Measurements from ENCODE around the gene ROR1.
A peak's percentile ranks its signal among the peaks of the same experiment; 100 is the strongest.
"Not testable (repeated sequence)": the region's sequence is repeated elsewhere in the genome, so short reads cannot be mapped to it uniquely, and the experiment has no call there.

Gene ROR1

DNA sequence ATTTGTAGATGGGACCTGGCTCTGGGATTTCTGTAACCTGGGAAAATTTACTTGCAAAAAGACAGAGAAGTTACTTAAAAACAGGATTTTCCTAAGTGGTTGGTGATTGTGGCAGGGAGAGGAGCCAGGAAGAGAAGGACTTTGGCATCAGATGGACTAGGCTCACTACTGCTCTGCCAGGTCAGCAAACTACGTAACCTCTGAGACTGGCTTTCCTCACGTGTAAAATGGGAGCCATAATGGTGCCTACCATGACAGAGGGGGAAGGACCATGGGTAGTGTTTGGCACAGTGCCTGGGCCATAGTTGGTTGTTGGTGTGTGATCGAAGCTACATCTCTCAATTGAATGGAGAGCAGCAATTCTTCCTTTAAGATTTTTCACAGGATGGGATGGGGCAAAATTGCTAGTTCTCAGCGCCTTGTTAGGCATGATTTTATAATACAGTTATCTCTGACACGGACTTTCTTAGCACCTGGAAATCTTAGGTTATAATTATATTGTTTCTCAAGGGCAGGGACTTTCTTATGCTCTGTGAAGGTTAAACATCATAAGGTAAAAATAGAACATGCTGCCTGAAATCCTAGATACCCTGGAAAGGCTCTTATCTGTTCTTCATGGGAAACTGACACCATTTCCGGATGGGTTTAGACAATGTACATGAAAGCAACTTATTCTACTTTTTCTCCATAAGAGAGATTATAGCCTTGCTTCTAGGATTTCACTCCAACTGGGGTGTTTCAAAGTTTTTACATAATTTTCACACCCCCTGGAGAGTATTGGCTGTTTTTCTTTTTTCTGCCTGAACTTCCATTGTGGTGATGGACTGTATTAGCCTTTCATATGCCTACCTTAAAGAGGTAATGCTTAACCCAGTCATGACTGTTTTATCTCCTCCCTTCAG lies 10.9 kb downstream of the ROR1 start:
- no peak for DNase-seq
- intact Hi-C loops (cut with DNase I) = no loop called here

DNA sequence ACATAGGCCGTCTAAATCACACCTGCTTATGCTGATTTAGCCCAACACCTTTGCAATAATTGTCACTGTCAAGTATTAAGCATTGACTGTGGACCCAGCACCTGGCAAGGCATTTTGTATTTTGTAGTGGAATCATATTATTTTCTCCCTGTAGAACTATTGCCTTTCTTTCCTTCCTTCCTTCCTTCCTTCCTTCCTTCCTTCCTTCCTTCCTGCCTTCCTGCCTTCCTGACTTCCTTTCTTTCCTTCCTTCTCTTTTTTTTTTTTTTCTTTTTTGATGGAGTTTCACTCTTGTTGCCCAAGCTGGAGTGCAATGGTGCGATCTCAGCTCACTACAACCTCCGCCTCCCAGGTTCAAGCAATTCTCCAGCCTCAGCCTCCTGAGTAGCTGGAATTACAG lies 13.5 kb downstream of the ROR1 start:
- intact Hi-C loops (cut with DNase I); DNase-seq: not testable (repeated sequence)

DNA sequence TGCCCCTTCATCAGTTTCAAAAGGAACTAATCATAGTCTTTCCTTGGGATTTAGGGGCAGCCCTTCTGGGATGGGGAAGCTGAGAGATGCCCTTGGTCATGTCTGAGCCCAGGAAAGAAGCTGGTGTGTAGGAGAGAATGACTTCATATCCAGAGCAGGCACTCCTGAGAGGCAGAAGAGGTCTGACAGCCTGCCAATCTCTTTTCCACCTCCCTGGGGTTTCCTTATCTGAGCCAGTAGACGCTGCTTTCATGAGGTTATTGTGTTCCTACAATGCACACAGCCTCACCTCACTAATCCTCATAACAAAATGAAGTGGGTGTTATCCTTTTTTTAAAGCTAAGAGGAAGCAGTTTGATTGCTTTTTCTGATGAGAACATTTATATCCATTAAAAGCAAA lies 14.1 kb downstream of the ROR1 start:
- peak in 10 of 42 donors; percentile 9 to 60 (median 22) for DNase-seq
- intact Hi-C loops (cut with DNase I) = no loop called here

DNA sequence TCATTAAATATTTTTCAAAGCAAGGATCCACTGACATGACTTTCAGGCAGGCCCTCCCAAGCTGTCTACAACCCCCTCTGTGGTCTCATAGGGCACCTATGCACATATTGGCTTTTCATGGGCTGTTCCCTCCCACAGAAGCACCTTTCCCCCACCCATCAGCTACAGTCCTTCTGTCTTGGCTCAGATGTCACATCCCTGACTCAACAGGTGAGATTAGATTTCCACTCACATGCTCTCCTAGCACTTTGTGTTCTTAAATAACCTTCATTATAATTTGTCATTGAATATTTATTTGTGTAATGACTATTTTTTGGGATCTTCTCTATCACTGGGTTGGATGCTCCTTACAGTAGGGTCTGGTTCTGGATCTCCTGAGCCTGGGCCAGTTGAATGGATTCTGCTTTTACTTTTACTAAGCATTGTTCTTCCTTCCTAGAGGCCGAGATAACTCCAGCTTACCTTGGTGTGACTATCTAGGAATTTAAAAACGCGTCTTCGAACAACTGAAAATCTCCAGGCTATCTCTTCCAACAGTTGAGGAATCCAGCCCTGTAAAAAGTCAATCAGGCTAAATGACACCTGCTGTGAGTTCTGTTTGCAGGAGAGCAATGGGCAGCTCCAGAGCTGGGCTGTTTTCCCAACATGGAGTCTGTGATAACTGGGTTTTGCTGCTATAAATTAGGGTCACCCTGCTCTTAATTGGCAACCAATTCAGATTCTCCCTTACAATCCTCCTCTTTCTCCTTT lies 16.2 kb downstream of the ROR1 start:
- DNase-seq = no peak
- intact Hi-C loops (cut with DNase I) = no loop called here

DNA sequence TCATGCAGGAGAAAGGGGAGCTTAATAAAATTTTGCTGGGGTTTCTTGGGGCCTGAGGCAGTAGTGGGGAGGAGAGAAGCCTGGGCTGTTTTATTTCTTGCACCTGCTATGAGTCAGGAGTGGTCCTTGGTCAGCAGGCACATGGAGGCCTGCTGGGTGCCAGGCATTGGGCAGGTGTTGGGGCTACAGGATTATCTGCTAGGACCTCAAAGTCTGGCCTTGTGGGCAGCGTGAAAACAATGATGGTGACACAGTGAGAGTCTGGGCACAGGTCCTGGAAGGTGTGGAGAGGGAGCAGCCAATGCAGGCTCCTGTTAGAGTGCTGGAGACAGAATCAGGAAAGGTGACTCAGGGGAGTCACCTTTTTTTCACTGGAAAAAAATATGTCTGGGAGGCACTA lies 17.2 kb downstream of the ROR1 start:
- intact Hi-C loops (cut with DNase I) = no loop called here
- DNase-seq = no peak

DNA sequence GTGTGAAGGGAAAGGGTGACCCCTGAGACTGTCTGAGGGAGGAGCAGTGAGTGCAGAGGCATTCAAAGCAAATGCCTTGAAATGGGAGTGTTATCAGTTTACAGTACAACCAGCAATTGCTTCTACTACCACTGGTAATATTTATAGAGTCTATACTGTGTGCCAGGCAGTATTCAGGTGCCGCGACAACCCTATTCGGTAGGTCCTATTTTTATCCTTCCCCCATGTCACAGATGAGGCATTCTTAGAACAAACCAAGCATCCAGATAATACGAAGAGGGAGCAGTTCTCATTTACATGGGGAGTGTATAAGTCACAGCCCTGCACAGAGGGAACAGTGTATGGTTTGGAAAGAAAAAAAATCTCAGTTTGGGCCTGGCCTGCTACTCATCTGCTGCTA lies 18.3 kb downstream of the ROR1 start:
- intact Hi-C loops (cut with DNase I) = no loop called here
- no peak for DNase-seq

DNA sequence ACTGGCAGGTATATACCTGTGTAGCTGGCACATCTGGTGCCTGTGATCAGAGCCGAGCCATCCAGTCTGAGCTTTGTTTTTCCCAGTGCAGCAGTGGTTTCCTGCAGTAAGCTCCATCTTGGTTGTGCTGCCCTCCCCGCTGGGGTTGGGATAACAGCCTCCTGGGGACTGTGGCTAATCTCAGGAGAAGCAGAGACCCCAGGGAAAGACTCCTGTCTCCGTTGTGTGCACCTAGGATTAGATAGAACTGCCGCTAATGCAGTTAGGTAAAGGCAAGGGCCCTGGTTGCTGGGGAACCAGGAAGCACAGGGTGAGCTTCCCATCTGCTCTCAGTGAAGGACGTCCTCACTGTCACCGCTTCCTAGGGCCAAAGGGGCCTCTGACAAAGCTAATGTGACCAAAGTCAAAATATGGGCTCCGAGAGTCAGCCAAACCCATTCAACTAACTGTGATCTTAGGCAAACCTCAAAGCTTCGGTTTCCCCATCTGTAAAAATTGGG lies 20.0 kb downstream of the ROR1 start:
- intact Hi-C loops (cut with DNase I) = no loop called here
- no peak for DNase-seq

DNA sequence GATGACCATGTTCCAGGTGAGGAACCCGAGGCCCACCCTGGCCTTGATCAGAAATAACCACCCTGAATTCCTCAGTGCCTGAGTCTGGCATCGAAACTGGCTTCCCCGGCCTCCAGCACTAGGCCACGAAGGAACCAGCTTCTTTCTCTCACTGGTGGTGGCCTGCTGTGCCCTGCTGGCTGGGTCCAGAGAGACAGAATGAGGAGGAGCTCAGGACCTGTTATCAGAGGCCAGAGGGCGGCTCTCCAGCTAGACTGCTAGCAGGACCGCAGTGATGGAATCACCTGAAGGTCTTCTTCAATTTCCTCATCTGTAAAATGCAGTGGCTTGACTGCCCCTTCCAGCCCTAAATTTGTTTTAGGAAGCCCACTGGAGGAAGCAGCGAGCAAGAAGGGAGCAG lies 20.5 kb downstream of the ROR1 start:
- intact Hi-C loops (cut with DNase I) = no loop called here

DNA sequence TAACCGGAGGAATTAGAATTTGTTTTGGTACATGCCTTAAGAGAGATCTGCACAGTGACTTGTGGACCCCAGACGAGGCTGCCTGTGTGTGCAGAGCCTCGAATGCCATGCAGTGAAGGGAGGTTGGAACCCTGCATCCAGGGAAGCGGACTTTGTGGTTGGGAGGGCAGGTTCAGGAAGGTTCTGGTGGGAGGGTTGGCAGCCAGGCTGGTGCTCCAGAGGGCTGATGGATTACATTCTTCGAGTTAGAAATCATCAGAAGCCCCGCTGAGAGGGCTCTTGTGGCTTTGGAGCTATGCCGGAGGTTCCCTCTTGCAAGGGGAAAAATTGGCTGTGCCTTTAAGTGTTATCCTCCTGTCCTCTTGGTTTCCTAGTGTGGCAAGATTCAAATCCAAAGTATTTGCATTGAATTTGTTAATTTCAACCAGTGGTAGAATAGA lies 21.1 kb downstream of the ROR1 start:
- no peak for DNase-seq
- intact Hi-C loops (cut with DNase I) = no loop called here

More for the DNA sequence above, 20.5 kb downstream of the ROR1 start:
- no peak for DNase-seq

DNA sequence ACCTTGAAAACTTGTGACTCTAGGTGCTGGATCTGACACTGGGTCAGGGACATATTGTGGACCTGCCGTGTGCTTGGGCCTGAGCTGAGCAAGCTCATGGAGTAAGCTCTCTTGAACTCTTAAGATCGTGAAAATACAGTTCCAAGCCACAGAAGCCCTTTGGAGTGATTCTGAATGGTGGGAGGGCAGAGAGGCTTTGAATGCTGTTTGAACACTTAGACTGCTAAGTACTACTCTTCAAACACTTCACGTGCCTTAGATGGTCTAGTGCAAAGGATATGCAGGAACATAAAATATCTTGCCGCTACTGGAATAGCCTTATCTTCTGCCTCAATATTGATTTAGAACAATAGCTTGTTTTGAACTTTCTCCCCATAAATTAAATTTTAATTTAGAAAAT lies 21.6 kb downstream of the ROR1 start:
- intact Hi-C loops (cut with DNase I) = no loop called here
- no peak for DNase-seq

DNA sequence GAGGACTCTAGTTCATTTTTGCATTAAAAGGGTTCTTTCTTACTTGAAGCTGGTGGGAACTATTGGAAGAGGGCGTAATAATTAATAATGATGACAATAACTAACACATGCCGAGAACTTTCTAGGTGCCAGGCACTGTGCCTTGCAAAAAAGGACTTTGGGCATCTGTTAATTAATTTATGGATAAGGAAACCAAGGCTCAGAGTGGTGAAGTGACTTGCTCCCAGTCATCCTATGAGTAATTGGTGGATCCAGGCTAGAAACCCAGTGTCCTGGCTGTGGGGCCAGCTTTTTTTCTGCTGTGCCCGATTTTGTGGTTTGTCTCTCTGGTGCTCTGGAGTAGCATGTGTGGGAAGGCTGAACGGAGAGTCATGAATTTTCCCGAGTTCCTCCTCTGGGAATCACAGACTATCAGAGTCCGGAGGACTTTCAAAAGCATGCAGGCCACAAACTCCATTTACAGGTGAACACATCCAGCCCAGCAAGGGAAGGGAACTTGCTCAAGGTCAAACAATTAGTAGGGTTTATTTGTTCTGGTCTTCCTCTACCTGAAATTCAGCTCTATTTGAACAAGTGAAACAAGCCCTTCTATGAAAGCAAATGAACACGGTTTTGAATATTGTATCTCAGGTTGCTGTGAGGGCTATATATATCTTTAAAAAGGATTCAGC lies 23.4 kb downstream of the ROR1 start:
- no peak for DNase-seq

DNA sequence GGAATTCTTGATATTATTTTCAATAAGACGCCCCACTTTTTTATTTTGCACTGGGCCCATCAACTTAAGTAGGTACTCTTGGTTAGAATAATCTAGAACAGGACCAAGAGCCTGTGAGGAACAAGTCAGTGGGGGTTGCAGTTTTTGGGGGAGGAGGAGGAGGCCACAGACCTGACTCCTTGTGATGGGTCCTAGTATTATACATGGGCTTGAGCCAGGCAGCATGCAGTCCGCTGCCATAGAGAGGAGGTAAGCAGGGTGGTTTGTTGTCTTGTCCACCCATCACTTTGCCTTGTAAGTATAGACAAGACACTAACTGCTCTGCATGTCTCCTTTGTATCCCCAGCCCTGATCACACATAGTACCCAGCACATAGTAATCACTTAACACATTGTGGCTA lies 24.5 kb downstream of the ROR1 start:
- intact Hi-C loops (cut with DNase I) = no loop called here
- DNase-seq = no peak

More for the DNA sequence above, 23.4 kb downstream of the ROR1 start:
- intact Hi-C loops (cut with DNase I) = no loop called here

DNA sequence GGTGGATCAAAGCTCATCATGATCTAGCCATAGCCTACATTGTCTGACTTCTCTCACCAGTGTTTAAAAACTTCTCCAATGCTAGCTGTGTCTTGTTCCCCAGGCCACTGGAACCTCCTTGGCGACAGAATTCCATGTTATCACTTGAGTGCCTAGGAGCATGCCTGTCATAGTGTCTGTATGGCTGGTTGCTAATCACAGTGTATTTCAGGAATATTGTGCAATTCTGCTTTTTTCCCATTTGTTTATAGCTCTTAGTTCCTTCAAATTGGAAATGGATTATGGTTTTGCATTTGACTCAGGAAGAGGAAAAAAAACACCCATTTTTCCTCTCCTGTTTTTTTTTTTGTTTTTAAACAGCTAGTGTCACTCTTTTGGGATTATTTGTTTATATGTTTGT lies 25.5 kb downstream of the ROR1 start:
- intact Hi-C loops (cut with DNase I) = no loop called here
- no peak for DNase-seq

DNA sequence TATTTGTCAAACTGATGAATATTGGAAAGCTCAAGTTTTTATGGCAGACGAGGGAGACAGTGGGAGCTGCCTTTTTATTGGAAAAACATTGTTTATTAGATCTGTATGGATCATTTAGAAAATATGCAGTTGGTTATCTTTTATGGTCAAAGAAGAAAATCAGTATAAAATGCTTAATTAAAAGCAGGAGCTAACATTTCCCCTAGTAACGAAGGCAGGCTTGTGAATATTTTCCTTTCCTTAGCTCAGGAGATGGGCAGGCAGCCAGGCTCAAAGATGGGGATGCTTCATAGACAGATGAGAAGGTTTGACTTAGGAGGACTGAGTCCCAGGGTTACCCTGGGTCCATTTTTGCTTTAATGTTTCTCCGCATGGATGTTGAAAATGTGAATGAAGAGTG lies 26.0 kb downstream of the ROR1 start:
- peak in 1 of 42 donors; percentile 9 for DNase-seq

DNA sequence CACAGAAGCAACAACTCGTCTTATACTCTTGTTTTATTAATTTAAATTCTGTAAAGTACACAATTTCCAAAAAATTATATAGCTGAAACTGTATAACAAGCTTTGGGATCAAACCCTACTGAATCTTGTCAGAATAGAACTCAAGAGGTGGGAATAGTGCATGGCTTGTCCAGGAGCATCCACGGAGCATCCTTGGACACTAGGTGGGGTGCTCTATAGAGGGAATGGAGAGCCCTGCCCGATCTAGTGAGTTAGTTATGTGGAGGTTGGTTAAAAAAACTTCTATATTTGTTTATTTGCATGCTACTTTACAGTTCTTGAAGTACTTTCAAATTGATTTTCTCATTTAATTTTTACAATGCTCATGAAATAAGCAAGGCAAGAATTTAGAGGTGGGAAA lies 28.3 kb downstream of the ROR1 start:
- DNase-seq = no peak
- intact Hi-C loops (cut with DNase I) = no loop called here

More for the DNA sequence above, 26.0 kb downstream of the ROR1 start:
- intact Hi-C loops (cut with DNase I) = no loop called here

DNA sequence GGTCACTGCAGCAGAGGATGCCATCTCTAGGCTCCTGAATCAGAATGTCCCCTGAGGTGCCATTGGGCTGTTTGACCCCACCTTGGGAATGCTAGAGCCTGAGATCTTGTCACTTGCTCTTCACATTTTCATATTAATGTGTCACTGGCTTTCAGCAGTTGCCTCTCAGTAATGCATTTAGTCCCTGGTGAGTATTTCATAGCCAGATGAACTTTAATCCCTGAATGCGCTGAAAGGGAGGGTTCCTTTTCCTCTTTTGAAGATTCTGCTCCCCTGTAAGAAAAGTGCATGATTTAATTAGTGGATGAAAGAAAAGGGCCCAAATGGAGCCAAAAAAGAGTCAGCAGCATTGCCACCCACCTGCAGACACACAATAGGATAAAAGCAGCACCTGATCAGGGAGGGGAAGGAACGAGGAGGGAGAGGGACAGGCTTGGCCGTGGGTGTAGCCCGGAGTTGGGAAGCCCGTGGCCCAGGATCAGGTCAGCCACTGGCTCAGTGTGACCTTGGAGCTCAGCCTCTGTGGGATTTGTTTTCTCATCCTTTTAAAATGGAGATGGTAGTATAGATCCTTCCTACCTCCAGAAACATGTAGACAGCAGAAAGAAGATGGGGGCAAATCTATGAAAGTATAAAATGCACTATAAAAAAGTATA lies 31.1 kb downstream of the ROR1 start:
- no peak for DNase-seq
- intact Hi-C loops (cut with DNase I) = no loop called here

DNA sequence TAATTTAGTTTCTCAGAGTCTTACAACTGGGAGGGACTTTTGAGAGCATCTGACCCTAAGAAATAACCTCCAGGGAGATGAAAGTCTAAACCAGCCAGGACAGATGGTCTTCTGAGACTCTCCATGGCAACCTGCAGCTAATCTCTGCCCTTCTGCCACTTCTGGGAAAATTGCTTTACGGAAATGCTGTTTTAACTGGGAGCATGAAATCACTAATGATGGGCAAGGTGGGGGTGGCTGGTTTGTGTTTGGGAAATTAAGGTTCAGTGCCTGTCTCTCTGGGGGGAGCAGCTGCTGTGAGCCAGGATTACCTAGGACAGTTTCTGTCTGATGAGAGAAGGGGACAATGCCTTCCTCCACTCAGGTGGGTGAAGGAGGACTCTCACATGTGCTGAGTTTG lies 33.2 kb downstream of the ROR1 start:
- intact Hi-C loops (cut with DNase I) = no loop called here
- no peak for DNase-seq

DNA sequence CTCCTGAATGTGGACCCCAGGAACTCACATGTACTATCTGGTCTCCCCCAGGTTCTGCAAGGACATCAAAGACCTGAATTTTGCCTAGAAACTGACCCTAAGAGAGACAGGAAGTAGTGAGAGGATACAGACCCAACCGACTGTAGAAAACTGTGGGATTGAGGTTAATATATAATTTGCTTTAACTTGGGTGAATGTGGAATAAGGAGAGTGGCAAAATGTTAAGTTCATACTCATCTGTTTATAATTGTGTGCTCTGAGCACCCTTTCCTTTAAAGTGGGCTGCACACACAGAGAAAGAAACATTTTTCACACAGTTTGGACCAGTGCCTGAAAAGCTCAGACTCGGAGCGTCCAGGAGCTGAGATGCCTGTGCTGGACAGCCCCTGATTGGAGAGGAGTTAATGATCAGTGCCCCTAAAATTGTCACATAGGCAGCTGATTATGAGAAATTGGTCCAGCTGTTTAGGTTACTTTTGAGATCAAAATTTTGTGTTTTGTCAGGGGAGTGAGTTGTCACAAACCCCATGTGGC lies 37.2 kb downstream of the ROR1 start:
- DNase-seq = no peak
- intact Hi-C loops (cut with DNase I) = no loop called here

Data from head of caudate nucleus (tissue), 42 donors.